Skin epidermis (tissue), 12 donors: Measurements from ENCODE around the gene HHATL.

Source experiments
- H3K27ac ChIP-seq, 21 experiments: fragments of 200-600 bp; sonication (generic) in 11 of 21; one replicate each; pipeline ENCODE4 v1.5.0; 2020; ENCODE audit warnings: mild to moderate bottlenecking in 3 of 21, inconsistent platforms in 2 of 21, moderate library complexity in 2 of 21
- H3K4me3 ChIP-seq, 7 experiments: fragments of 200-600 bp; sonication (generic) in 2 of 7; one replicate each; pipeline ENCODE4 v1.5.0; 2020; ENCODE audit warnings: inconsistent platforms in 2 of 7, mild to moderate bottlenecking in 2 of 7, moderate library complexity in 1 of 7

HHATL gene

DNA sequence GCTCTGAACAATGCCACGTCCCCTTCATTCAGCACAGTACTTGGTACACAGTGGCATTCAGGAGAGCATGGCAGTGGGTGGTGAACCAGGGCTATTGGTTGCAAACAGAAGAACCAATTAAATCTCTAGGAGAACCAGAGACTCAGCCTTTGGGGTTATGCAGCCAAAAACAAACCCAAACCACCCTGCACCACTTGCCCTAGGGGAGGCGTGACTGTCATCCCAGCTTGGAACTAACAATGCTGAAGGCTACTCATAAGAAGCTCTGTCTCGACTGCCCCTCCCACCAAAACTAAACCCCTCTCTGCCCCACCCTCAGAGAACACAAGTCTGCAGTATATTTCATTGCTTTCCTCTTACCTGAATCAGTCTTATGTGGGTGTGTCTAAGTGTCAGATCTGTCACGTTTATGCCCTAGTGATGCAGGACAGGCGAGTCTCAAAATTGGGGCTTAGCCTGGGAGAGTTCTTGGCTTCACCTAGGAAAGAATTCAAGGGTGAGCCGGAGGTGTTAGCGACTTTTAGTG, 32.5 kb downstream of the HHATL start:
- no peak overlapping the region for H3K27ac ChIP-seq
- no peak overlapping the region for H3K4me3 ChIP-seq

DNA sequence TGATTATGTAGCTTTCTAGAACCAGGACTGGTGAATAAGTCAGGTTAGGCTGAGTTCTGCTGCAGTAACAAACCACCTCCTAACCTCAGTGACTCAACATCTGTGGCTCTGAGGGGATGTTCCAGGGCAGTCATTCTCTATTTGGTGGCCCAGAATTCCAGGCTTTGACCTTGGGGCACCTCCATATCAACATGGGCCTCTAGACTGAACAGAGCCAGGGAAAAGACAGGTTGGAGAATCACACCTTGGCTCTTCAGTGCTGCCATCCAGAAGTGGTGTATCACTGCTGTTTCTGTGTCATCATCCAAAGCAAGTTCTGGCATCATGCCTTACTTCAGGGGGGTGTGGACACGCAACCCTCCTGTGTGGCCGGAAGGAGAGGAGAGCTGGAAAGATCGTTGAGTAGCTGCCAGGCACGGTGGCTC, 33.8 kb downstream of the HHATL start:
- Histone ChIP-seq H3K4me3 (no peak overlapping the region), H3K27ac (no peak overlapping the region)

DNA sequence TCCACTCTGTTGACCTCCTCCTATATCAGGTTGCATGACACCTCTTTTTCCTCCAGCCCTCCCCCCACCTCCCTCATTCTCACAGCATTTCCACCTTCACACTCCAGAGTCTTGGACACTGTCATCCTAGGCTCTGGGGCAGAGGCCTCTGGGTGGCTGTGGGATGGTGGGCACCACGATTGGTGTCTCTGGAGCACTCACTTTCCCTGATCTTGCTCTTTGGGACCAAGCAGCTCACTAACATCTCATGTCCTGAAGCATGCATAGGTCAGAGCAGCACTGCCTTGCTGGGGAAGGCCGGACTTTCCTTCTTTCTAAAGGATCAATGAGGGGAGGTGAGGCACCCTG, 34.2 kb downstream of the HHATL start:
- Histone ChIP-seq H3K4me3 (no peak overlapping the region), H3K27ac (no peak overlapping the region)

DNA sequence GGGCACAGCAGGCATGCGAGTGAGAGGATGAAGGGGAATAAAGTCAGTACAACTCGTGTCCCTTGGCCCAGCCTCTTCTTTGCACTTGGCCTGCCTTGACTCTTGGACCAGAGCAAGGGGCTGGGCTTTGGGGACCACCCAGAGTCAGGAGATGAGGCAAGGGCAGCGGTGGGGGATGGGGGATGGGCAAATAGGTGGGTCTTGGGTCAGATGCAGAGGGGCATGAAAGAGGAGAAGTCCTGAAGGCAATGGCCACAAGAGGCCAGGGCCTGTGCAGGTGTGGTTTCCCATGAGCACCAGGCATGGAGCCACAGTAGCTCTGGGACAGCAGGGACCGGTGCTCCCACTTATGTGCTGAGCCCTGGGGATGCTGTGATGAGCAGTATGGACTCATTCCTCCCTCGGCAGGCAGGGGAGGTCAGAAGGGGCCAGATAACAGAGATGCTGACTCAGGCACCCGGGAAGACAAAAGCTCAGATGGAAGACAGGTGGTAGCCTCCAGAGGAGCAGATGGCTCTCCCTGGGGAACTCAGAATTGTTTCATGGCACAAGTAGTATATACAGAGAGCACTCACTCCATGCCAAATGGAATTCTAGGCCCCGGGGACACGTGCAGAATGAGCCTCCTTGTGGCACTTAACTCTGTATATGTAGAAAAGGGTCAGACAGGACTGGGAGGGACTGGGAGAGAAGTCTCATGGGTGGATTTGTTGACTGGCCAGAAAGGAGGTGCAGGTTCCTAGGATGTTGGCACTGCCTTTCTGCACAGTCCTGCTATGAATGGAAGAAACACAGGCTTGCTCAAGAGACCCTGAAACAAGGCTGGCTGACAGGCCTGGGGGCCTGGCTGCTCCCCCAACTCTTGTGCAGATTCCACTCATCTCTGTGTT, 34.8 kb downstream of the HHATL start:
- no peak overlapping the region for H3K4me3 ChIP-seq
- no peak overlapping the region for H3K27ac ChIP-seq

DNA sequence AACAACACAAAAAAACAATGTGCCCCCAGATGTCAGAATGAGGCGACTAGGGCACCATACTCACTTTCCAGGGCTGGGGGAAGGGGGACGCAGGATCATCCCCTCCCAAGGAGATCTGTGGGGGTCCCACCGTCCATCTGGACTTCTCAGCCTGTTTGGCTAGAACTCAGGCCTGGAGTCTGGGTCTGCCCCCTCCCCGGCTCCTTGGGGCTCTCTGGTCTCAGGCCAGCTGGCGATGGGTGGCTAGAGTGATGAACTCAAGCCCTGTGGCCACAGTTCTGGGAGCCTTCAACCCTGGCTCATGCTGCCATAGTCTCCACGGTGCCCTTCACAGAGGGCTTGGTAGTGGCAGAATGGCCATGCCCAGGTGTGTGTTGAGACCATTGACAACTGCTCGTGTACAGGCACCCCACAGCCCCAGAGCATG, 35.5 kb downstream of the HHATL start:
- H3K4me3 ChIP-seq, result no peak overlapping the region
- peak overlapping the region in 1 of 21 experiments; percentile 13 for H3K27ac ChIP-seq

DNA sequence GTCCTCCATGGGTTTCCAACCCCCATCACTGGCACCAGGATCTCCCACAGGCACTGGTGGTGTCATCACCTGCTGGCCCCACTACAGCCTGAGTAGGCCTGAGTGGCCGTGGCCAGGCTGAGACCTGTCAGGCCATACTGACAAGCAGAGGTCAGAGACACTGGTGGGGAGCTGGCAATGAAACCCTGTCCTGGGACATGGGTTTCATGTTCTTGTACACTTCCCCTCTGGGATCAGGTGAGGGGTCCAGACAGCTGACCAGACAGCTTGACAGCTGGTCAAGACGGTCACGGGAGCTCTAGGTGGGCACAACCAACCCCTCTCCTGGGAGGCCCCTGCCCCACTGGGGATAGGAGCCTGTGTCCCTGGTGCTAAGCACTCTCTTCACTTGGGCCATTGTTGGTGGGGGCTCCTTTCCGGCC, 36.0 kb downstream of the HHATL start:
- no peak overlapping the region for H3K4me3 ChIP-seq

DNA sequence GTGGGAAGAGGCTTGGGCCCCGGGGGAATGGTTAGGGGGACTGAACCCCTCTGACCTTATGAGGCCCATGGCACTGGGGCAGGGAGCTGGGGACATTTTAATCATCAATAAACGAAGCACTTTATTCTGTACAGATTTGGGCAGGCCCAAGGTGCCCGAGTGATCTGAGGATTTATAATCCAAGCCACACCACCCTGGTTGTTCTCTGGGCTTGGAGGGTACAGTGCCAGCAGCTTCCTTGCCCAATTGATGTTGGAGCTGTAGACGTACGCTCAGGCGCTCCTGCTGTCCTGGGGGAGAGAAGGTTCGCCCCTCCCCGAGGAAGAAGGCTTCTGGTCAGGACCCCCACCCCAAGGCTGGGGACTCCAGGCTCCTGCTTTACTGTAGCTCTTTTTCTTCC, 36.6 kb downstream of the HHATL start:
- peak overlapping the region in 2 of 21 experiments; percentile 13 to 24 for H3K27ac ChIP-seq
- H3K4me3 ChIP-seq, result no peak overlapping the region

More for the DNA sequence above, 36.0 kb downstream of the HHATL start:
- peak overlapping the region in 2 of 21 experiments; percentile 13 to 15 for H3K27ac ChIP-seq

DNA sequence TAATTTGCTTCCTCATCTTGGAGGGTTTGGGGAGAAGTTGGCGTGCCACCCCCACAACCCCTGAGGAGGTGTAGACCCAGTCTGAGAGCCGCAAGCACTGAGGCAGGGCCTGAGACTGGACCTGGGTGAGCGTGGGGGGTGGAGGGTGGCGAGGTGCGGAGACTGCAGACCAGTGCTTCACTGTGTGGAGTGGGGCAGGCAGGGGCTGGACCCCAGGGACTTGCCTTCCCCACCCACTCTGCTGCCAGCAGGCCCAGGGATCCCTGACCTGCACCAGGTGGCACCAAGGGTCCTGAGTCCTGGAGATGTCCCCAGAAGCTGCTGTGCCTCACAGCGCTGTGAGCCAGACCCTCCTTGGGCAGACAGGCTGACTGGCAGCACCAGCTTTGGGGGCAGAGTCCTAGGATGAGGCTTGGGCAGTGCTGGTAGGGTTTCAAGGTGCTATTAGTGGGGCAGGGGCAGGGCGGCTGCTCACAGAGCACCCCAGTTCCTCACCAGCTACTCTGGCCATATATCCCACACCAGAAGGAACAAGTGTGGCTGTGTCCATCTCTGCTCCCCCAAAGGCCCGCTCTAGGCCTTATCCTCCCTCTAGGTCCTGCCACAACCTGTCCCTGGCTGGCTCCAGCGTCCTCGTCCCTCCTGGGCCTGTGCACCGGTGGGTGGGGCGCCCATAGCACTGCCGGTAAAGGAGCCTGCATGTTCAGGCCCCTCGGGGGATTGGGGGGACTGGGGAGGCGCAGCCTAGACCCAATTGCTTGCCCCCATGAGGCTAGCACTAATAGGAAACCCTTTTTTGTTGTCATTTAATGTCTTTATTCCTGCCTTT, 37.3 kb downstream of the HHATL start:
- H3K27ac ChIP-seq, result peak overlapping the region in 2 of 21 experiments; percentile 24 to 28

DNA sequence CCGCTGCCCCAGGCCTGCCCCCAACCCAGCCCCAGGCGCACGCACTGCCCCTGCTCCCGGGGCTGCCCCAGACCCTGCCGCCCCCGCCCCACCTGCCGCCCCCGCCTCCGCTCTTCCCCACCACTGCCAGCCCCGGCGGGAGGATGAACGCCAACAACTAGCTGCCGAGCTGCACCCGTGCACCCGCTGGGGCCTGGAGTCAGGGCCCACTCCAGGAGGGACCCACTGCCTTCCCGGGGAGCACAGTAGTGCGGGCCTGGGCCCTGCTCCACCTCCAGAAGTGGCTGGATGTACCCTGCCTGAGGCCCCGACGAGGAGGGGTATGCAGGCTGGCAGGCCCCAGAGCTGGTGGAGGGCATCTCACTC, 38.2 kb downstream of the HHATL start:
- peak overlapping the region in 1 of 21 experiments; percentile 34 for H3K27ac ChIP-seq
- peak overlapping the region in 1 of 7 experiments; percentile 11 for H3K4me3 ChIP-seq

More for the DNA sequence above, 37.3 kb downstream of the HHATL start:
- H3K4me3 ChIP-seq, result no peak overlapping the region

DNA sequence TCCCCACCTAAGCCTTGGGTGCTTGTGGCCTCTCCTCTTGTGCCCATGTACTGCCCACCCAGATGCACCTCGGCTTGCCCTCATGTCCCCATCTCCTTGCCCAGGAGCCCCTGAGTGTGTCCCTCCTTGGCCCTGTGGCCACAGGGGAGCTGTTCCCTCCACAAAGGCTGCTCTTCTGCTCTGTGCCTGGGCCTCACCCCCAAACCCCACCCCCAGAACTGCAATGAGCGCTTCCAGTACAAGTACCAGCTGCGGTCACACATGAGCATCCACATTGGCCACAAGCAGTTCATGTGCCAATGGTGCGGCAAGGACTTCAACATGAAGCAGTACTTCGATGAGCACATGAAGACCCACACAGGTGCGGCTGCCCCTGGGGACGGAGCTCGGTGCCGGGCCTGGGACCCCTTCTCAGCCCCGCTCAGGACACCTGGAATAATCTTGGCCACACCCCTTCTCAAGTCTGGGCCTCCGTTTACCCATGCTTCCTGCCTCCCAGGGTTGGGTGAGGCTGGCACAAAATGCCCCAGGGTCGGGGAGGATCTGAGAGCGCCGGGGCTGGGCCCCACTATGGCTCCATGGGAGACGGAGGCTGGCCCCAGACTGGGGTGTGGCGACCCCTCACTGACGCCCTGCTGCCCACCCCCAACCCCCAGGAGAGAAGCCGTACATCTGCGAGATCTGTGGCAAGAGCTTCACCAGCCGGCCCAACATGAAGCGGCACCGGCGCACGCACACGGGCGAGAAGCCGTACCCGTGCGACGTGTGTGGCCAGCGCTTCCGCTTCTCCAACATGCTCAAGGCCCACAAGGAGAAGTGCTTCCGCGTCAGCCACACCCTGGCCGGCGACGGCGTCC, 38.8 kb downstream of the HHATL start:
- Histone ChIP-seq H3K4me3 (peak overlapping the region in 1 of 7 experiments; percentile 11), H3K27ac (peak overlapping the region in 1 of 21 experiments; percentile 34)

DNA sequence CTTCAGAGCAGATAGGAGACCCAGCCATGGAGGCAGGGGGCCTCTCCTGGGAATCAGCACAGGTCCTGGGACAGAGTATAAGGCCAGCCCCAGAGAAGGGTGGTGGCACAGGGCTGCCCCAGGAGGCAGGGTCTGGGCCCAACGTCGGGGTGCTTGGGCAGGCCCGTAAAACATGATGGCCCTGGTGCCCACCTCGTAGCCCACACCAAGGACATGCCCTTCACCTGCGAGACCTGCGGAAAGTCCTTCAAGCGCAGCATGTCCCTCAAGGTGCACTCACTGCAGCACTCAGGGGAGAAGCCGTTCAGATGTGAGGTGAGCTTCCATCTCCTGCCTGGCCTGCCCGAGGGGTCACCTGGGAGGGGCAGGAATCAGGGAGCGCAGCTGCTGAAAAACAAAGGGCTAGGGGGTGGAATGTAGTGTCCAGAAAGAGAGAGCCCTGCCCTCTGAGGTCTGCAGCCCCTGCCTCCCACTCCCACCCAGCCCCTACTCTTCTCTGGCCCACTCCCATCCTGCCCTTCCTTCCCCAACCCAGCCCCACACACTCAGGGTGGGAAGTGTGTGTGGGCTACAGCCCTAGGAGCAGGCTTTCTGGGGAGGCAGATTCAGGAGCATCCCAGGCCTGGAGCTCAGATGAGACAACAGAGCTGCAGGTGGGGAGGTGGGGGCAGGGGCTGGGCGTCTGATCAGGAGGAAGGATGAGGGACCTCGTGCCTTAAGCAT, 39.6 kb downstream of the HHATL start:
- Histone ChIP-seq H3K27ac (no peak overlapping the region), H3K4me3 (no peak overlapping the region)

DNA sequence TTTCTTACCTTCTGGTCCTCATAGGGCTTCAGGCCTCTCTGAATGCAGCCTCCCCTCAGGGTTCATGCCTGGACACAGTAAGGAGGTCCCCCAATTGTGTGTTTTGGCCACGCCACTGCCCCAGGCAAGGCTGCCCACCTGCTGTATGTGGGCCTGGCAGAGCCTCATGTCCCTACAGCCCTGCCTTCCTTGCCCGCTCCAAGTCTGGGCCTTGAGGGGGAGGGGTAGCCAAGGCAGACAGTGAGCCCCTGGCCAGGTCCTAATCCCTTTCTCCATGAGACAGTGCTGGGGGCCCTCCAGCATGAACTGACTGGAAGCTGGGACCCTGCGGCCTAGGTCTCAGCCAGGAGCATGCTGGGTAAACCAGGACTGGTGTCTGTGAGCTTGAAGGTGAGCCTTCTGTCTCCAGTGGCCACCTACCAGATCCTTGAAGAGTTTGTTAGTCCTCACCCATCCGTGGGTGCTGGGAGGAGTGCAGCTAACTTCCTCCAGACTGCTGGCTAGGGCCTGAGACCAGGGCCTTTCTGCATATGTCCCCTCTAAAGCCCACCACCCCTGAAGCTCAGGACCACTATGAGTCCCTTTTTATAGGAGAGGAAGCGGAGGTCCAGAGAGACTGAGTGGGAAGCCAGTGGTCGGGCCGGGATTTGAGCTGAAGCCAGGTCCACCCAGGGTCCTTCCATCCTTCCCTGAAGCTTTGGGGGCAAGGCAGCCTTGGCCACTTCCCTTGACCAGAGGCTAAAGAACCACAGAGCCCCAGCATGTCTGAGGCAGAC, 40.4 kb downstream of the HHATL start:
- Histone ChIP-seq H3K4me3 (no peak overlapping the region), H3K27ac (no peak overlapping the region)

DNA sequence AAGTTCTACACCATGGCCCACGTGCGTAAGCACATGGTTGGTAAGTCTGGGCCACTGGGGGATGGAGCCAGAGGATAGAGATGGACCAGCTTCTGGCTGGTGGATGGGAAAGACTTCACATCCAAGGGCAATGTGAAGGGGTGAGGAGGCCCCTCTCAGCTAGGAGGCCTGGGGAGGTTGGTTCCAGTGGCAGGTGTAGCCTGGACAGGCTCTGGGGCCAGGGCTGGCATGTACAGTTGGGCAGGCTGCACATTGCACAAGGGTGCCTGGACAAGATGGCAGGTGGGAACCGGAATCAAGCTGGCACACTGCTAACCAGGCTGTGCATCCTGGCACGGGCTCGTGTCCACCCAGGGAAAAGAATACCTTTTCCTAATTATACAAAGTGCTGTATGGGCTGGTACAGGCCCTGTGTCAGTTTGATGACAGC, 41.0 kb downstream of the HHATL start:
- Histone ChIP-seq H3K4me3 (no peak overlapping the region), H3K27ac (no peak overlapping the region)

DNA sequence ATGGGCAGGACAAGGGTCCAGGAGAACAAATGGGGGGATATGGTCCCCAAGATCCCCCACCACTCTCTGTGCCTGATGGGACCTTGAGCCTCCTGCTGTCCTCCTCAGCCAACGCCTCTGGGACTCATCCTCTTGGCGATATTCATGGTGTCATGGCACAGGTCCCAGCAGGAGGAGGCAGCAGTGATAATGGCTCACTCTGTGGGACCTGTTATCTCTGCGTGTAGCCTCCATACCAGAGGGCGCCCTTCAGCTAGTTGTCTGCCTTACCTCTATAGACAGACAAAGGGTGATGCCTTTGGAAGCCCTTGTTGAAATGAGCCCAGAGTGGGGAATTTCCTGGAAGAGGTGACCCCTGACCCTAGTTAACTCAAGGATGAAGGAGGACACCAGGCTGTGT, 41.7 kb downstream of the HHATL start:
- Histone ChIP-seq H3K4me3 (no peak overlapping the region), H3K27ac (no peak overlapping the region)

DNA sequence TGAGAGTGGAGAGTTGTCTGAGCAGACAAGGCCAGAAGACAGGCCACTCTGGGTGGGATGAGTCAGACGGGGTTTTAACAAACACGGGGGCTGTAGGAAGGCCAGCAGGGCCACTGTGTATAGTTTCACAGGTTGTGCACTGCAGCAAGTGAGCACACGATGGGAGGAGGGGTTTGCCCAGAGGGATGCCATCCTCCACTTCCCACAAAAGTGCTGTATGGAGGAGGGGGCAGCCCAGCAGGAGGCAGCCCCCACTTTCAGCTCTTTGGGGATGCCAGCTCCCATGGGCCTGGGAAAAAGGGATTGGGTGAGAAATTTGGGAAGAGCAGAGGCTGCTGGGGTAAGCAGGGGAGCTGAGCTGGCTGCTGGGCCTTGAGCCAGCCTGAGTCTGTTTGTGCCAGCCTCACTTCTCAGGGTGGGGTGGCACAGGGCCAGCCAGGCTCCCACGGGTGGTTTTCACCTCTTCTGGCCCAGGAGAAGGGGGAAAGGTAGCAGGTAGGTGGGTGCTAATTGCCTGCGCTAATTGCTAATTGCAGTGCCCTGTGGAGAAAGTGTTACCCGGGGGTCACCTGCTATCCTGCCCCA, 42.4 kb downstream of the HHATL start:
- Histone ChIP-seq H3K4me3 (no peak overlapping the region), H3K27ac (no peak overlapping the region)

DNA sequence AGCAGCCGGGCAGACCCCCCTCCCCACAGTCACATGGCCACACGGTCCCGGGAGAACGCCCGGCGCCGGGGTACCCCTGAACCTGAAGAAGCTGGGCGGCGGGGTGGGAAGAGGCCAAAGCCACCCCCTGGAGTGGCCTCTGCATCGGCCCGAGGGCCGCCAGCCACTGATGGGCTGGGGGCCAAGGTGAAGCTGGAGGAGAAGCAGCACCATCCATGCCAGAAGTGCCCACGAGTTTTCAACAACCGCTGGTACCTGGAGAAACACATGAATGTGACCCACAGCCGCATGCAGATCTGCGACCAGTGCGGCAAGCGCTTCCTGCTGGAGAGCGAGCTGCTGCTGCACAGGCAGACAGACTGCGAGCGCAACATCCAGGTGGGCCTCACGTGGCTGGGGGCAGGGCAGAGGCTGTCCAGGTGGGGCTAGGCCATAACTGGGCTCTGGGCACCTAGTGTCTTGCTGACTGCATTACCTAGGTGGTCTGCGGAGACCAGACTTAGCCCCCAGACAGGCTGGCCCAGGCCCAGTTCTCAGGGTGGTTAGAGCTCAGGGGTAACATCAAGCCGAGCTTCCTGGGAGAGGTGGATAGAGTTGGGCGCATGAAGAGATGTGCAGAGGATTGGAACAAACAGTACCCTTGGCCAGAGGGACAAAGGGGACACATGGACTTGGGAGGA, 43.0 kb downstream of the HHATL start:
- no peak overlapping the region for H3K4me3 ChIP-seq
- H3K27ac ChIP-seq, result peak overlapping the region in 2 of 21 experiments; percentile 5 to 21

DNA sequence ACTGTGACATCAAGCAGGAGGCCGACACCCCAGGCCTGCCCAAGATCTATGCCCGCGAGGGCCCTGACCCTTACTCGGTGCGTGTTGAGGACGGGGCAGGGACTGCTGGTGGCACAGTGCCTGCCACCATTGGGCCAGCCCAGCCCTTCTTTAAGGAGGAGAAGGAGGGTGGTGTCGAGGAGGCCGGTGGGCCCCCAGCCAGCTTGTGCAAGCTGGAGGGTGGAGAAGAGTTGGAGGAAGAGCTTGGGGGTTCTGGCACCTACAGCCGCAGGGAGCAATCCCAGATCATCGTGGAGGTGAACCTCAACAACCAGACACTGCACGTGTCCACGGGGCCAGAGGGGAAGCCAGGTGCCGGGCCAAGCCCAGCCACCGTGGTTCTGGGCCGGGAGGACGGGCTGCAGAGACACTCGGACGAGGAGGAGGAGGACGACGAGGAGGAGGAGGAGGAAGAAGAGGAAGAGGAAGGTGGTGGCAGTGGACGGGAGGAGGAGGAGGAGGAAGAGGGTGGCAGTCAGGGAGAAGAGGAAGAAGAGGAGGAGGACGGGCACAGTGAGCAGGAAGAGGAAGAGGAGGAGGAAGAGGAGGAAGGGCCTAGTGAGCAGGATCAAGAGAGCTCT, 43.7 kb downstream of the HHATL start:
- Histone ChIP-seq H3K4me3 (no peak overlapping the region), H3K27ac (peak overlapping the region in 1 of 21 experiments; percentile 5)
